GM19328 (cell line): ENCODE measurements around the gene CAPZB.
A peak's percentile ranks its signal among the peaks of the same experiment; 100 is the strongest.
"Not testable (repeated sequence)": the region's sequence is repeated elsewhere in the genome, so short reads cannot be mapped to it uniquely, and the experiment has no call there.

Experiments used
- ATAC-seq: cut with Tn5 transposase; IDR thresholded peaks from one replicate; pipeline ENCODE4 v1.9.1; 2021; ENCODE audit warnings: mild to moderate bottlenecking, moderate library complexity; ENCODE audit not compliant: unreplicated experiment

The CAPZB gene

DNA sequence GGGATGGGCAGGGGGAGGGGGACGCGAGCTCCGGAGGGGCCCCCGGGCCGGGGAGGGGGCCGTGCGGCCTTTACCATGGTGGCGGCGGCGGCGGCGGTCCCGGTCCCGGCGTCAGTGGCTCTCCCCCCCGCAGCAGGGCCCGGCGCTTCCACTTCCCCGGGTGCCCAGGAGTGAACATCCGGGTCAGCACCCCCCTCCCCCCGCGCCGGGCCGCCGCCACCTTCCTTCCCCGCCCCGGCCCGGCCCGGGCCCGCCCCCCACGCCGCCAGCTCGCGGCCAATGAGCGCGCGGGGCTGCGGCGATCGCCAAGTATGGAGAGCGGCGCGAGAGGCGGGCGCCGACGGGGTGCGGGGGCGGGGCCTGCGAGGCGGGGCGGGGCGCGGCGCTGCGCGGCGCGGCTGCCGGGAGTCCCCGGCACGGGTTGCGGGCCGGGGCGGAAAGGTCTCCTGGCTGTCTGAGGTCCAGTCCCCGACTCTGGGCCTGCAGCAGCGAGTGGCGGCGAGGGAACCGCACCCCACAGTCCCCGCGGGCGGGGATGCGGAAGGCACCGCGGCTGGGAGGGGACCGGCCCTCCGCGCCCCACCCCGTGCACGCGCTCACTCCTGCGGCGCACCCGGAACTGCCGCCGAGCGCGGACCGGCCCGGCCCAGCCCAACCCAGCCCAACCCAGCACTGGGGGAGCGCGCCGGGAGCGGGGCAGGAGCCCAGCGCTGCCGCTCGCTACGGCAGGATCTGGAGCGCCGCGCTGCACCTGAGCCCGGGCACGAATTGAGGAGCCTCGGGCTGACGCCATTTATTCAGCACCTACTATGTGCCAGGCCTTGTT, at the start of gene CAPZB:
CAPZB (minus strand) TSS at position 178 of the 826 bp plus-strand sequence; CDS start at position 77, 101 bp downstream.
- ATAC-seq: peak; percentile 83

DNA sequence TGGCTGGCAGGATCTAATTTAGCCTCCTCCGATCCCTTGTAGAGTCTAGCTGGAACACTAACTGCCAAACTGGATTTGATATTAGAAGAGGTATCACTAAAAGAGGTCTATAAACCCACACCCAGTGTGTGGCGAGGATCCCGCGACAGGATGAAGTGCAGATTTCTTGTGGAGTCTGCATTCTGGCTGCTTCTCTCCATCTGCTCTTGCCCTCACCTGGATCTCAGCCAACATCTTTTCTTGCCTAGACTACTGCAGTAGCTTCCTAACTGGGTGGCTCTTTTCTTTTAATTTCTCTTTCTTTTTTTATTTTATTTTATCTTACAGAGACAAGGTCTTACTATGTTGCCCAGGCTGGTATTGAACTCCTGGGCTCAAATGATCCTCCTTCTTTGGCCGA, 48.9 kb upstream of the CAPZB start:
- ATAC-seq: no peak

DNA sequence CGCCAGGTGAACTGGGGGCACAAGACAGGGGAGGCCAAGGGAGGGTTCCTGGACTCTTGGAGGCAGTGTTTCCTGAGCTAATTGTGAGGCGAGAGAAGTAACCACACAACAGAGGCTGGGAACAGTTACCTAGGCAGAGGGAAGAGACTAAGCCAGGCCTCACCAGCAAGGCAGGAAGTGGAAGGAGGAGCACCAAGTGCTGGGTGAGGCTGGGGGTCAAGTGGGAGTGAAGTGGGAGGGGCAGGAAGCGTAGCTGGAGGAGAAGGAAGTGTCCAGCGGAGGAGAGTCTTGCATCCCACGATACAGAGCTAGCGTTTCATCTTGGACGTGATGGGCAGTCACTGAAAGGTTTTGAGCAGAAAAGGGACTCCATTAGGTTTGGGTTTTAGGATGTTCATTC, 48.3 kb upstream of the CAPZB start:
- no peak for ATAC-seq

DNA sequence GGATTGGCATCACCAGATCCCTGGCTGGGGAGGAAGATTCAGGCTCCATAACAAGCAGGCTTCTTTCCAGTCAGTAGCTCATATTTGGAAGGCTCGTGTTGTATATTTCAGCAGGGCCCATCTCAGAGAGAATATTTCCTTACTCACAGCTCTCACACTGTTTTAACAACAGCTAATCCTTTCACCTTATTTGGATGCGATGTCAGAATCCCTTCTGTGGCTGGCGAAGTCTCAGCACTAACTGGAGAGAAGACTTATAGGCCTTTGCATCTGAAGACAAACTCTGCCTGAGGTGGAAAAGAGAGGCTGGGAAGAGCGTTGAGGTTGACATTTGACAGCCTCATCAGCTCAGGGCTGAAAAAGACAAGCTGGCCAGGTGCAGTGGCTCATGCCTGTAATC, 47.2 kb upstream of the CAPZB start:
- no peak for ATAC-seq

DNA sequence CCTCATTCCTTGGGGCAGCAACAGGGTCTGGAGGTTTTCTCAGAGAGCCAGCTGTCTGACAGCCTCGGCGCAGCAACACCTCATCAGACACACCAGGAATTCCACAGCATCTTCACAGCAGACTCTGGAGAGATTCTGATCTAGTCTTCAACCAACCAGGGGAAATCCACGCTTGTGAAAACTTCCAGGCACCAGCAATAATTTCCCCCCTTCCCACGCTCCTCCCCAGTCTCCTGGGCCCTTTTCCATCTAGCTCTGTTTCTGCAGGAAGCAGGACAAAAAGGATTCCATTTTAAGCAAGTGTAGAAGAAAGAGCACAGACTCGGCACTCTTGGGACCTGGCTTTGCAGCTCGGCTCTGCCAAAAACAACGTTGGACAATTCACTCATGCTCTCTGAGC, 44.3 kb upstream of the CAPZB start:
- no peak for ATAC-seq

DNA sequence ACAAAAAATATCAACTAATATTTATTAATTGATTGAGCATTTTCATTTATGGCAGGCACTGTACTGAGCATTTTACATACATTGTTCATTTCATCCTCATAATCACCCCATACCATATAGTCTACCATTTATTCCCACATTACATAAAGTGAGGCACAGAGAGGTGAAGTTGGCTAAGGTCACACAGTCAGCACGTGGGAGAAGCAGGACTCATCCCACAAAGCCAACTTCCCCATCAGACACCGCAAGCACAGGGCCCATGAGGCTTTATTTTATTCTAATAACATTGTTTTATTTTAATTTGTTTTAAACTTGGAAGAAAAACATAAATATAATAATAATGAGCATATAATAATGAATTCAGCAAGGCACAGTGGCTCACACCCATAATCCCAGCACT, 43.1 kb upstream of the CAPZB start:
- no peak for ATAC-seq

DNA sequence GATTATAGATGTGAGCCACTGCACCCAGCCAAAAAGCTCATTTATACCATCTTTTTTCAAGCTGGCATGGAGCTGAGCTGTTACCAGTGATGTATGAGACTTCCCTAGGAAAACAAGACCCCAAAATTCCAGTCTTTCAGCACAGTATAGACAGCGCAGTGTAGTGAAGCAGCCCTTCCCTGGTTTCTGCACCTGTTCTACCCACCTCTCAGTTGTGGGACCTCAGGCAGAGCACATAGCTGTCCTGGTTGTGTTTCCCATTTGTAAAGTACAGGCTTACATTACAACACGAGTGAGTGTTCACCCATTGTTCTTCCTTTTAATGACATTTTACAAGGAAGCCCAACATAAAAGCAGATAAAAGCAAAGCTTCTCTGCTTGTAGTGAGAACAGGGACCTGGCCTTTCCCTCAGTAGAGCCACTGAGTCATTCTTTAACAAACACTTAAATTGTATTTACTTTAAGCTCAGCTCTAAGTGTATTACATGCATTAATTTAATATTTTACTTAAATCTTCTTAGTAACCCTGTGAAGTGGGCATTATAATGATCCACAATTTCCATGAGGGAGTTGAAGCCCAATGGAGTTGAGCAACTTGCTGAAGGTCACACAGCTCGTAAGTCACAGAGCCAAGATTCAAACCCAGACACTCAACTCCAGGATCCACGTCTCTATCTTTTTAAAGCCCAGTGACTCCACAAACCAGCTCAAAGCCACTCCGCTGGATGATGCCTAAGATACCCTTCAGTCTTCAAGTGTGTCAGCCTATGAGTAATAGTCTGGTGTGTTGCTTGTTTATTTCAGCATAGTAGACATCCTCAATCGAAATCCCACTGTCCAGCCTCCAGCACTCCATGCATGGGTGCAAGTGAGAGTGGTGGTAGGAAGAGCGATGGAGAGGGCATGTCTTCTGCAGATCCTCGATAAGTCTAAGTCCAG, 40.5 kb upstream of the CAPZB start:
- ATAC-seq: no peak

DNA sequence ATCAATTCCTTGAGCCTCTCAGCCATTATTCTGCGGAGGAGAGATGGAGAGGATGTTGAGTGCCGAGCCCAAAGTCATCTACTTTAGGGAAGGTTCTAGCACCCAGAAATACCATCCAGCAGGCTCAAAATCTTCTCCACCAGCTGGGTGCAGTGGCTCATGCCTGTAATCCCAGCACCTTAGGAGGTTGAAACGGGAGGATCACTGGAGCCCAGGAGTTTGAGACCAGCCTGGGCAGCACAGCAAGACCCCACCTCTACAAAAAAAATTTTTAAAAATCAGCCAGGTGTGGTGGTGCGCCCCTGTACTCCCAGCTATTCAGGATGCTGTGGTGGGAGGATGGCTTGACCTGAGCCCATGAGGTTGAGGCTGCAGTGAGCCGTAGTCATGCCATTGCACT, 39.5 kb upstream of the CAPZB start:
- ATAC-seq: no peak

DNA sequence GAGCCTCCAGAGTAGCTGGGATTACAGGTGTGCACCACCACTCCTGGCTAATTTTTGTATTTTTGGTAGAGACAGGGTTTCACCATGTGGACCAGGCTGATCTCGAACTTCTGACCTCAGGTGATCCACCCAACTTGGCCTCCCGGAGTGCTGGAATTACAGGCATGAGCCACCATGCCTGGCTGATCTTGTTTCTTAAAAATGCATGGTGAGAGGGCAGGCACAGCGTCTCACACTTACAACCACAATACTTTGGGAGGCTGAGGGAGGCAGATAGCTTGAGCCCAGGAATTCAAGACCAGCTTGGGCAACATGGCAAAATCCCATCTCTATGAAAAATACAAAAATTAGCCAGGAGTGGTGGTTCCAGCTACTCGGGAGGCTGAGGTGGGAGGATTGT, 37.2 kb upstream of the CAPZB start:
- not testable (repeated sequence) for ATAC-seq

DNA sequence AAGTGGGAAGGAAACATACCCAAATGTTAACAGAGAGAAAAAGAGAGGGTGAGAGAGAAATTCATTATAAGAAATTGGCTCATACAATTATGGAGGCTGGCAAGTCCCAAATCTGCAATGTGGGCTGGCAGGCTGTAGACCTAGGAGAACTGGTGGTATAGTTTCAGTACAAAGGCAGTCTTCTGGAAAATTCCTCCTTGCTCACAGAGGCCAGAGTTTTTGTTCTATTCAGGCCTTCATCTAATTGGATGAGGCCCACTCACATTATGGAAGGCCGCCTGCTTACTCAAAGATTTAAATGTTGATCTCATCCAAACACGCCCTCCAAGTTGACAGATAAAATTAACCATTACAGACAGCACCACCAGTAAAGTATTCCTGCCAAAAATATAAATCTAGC, 36.1 kb upstream of the CAPZB start:
- no peak for ATAC-seq

DNA sequence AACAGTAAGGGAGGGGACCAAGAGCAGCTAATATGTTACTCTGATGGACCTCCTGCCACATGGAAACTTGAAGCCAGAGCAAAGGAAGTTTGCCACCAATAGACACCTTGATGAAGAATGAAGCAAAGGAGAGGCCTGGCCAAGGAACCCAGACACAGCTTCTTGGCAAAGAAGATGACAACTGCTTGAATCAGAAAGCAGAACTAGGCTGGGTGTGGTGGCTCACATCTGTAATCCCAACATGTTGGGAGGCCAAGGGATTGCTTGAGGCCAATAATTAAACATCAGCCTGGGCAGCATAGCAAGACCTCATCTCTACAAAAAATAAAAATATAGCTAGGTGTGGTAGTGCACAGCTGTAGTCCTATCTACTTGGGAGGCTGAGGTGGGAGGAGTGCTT, 31.7 kb upstream of the CAPZB start:
- no peak for ATAC-seq

DNA sequence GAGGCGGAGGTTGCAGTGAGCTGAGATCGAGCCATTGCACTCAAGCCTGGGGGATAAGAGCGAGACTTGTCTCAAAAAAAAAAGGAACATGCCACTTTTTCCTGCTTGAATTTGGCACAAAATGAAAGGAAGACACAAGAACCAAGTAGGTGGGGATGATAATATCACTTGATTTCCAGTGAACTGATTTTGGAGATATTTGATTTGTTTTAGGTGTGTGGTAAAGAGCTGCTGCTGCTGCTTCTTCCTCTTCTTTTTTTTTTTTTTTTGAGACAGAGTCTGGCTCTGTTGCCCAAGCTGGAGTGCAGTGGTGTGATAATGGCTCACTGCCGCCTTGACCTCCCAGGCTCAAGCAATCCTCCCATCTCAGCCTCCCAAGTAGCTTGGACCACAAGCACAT, 29.9 kb upstream of the CAPZB start:
- ATAC-seq: no peak

DNA sequence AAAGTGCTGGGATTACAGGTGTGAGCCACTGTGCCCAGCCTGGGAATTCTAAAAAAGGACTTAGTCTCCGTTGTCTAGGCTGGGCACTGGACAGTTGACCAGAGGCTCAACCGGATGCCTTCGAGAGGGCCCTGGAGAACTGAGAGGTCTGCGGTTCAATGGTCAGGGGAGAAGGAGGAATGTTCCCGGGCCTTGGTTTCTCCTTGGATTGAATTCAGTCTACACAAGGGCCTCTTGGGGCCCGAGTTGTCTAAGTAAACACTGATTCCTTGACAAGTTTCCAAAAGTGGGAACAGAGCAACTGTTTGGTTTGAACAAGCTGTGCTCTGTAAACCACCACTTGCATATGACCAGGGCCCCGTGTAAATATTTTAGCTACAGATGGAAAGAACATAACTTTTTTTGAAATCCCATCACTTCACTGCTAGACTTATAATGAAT, 29.1 kb upstream of the CAPZB start:
- no peak for ATAC-seq

DNA sequence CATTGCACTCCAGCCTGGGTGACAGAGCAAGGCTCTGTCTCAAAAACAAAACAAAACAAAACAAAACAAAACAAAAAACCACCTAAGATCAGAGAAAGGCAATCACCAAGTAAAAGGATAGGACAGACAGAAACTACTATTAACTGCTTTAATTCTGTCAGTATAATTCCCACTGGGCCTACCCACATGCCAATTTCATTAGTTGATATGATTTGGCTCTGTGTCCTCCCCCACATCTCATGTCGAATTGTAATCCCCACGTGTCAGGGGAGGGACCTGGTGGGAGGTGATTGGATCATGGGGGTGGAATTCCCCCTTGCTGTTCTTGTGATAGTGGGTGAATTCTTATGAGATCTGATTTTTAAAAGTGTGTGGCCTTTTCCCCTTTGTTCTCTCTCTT, 27.2 kb upstream of the CAPZB start:
- no peak for ATAC-seq

DNA sequence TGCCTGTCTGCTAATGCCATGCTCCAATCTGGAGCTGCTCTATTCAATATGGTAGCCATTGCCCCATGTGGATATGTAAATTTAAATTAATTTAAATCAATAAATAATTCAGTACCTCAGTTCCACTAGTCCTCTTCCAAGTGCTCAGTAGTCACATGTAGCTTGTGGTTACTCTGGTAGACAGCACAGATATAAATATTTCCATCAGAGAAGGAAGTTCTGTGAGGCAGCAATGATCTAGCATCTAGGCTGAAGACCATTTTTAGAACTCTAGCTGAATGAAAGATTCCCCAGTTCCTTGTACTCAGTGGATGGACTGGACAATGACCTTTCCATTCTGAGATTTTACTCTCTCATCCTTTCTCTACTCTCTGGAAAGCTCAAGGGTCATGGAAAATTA, 25.8 kb upstream of the CAPZB start:
- no peak for ATAC-seq

DNA sequence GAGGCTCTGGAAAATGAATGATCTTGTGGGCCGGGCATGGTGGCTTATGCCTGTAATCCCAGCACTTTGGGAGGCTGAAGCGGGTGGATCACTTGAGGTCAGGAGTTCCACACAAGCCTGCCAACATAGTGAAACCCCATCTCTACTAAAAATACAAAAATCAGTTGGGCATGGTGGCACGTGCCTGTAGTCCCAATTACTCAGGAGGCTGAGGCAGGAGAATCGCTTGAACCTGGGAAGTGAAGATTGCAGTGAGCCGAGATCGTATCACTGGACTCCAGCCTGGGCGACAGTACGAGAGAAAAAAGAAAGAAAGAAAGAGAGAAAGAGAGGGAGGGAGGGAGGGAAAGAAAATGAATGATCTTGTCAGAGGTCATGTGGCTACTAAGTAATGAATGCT, 24.3 kb upstream of the CAPZB start:
- not testable (repeated sequence) for ATAC-seq

DNA sequence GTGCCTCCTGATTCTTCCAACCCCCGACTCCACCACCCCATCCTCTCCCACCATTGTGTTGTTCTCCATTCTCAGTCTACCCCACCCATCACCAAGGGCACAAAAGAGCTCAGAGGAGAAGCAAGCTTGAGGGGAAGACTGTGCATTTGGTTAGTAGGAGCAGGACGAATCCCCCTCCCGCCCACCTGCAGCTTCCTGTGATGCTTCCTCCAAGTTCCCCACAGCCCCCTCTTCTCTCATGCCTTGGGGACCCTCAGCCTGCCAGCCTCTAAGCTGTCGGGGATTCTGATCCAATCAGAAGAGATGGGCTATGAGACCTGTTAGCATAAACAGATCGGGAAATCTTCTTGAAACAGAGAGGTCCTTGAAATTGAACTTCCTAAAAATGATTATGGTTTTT, 22.2 kb upstream of the CAPZB start:
- ATAC-seq: no peak

DNA sequence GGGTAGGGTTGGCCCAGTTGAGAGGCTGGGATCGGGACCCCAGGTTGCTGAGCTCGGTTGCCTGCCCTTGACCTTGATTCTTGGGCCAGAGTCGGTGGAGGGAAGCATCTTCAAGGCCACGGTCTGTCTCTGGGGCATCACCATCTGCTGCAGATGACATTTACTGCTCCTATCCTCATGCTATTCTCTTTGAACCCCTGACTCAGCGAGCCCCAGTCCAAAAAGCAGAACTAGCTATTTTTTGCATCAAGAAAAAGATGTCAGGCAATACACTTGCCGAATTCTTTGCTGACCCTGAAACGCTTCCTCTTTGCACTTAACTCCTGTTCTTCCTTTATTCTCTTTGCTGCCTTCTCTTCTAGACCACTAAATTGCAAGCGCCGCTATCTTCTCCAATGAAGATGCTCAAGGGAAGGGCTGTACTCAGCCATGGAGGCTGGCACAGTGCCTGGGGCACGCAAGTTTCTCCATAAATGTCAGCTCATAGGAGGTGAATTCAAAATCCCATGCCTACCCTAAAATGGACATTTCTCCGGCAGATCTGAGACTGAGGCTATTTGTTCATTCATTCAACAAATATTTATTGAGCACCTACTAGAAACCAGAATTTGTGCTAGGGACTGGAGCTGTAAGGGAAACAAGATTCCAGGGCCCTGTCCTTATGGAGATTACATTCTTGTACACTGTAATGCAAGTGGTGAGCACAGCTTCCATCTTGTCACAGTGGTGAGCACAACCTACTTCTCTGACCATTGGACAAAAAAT, 20.5 kb upstream of the CAPZB start:
- no peak for ATAC-seq

DNA sequence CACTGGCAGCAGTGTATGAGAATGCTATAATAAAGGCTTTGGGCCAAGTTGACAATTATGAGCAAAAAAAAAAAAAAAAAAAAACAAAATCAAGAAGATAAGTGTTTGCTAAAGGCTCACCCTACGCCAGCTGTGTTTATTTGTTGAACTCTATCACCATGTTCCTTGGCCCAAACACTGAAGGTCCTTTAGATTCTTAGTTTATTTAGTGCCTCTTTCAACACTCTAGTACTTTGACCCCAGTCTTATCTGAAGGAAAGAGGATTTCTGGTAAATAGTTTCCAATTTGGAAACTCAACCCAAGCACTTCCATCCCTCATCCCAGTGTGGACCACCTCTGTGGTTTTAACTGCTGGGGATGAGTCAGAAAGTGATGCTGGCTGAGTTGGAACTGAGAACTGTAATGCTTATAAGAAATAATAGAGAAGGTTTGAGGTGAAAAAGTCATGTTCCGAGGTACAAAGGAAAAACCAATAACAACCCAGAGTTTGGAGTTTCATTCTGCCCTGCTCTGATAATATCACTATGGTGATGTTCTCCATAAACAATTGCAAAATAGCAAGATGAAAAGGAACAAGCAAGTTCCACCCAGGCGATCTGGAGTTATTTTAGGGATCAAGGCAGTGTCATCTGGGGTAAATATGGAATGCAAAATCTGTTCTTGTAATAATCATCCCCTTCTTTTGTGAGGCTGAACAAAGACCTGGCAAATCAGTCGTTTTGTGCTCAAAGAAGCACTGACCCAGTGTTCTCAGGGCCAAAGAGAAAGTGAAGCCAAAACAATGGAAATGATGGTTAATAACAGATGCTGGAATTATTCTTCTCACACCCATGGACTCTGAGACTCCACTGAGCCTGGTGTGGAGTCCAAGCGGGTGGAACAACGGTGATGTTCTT, 19.7 kb upstream of the CAPZB start:
- no peak for ATAC-seq

DNA sequence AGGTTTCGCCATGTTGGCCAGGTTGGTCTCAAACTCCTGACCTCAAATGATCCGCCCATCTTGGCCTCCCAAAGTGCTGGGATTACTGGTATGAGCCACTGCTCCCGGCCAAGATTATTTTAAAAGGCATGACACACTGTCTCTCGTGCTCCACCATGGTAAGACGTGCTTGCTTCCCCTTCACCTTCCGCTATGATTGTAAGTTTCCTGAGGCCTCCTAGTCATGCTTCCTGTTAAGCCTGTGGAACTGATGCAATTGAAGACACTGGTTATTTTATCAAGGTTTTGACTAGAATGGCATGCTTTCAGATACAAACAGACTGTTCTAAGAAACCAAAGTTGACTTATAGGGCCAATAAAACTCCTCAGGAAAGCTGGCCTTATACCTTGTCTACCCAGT, 16.9 kb upstream of the CAPZB start:
- ATAC-seq: not testable (repeated sequence)
